CD14-positive monocyte (primary cell): ENCODE measurements around the gene PGLYRP2. TPM values are rescaled to one million over a fixed set of nuclear protein-coding genes. Genes with fewer than 3 reads are reported as not detected.

Source experiments
- DNase-seq, 3 donors: peaks; one replicate each; pipeline ENCODE4 v3.0.0-alpha.2; 2011 to 2022
- H2AFZ ChIP-seq: 2 replicates; pipeline ENCODE4 v1.6.0; 2012; ENCODE audit warnings: mild to moderate bottlenecking, low read depth, low read length, inconsistent platforms; ENCODE audit not compliant: insufficient read depth, poor library complexity, severe bottlenecking
- H3K27ac ChIP-seq, 2 donors: 1 replicate in 1 of 2; 2 replicates in 1 of 2; pipeline ENCODE4 v1.5.1; 2012 to 2013; ENCODE audit warnings: low read length in 2 of 2, control low read depth in 1 of 2, inconsistent platforms in 1 of 2, low read depth in 1 of 2, mild to moderate bottlenecking in 1 of 2
- H3K27me3 ChIP-seq, 2 donors: one replicate each; pipeline versions ENCODE4 v1.6.0 to v1.6.1; 2011 to 2013; ENCODE audit warnings: low read length in 2 of 2; ENCODE audit not compliant: control insufficient read depth in 2 of 2, insufficient read depth in 2 of 2
- H3K36me3 ChIP-seq, 2 donors: replicated peaks in 1 of 2; 1 replicate in 1 of 2; 2 replicates in 1 of 2; pipeline versions ENCODE4 v1.5.1 to v1.6.1; 2012 to 2013; ENCODE audit warnings: low read length in 2 of 2, control low read depth in 1 of 2, inconsistent platforms in 1 of 2, mild to moderate bottlenecking in 1 of 2; ENCODE audit not compliant: insufficient read depth in 2 of 2, control insufficient read depth in 1 of 2
- H3K4me1 ChIP-seq, 2 donors: 1 replicate in 1 of 2; 2 replicates in 1 of 2; pipeline versions ENCODE4 v1.5.1 to v1.6.1; 2012 to 2013; ENCODE audit warnings: low read length in 2 of 2, control low read depth in 1 of 2, inconsistent platforms in 1 of 2, mild to moderate bottlenecking in 1 of 2, moderate library complexity in 1 of 2; ENCODE audit not compliant: insufficient read depth in 2 of 2, control insufficient read depth in 1 of 2
- H3K4me2 ChIP-seq: replicated peaks from 2 replicates; pipeline ENCODE3; 2012; ENCODE audit warnings: low read length, moderate library complexity, mild to moderate bottlenecking; ENCODE audit not compliant: poor library complexity, severe bottlenecking; ENCODE audit errors: extremely low read depth
- H3K4me3 ChIP-seq, 3 experiments: fragments of 200-600 bp in 1 of 3; sonication (generic) in 1 of 3; replicated peaks in 1 of 3; 1 replicate in 2 of 3; 2 replicates in 1 of 3; pipeline ENCODE4 v1.5.1; 2011 to 2013; ENCODE audit warnings: low read length in 3 of 3, mild to moderate bottlenecking in 3 of 3, control low read depth in 2 of 3, low read depth in 2 of 3, inconsistent platforms in 1 of 3, moderate library complexity in 1 of 3
- H3K79me2 ChIP-seq: 2 replicates; pipeline ENCODE4 v1.6.0; 2012; ENCODE audit warnings: mild to moderate bottlenecking, control low read depth, inconsistent platforms, low read length, moderate library complexity; ENCODE audit not compliant: insufficient read depth
- H3K9ac ChIP-seq: 2 replicates; pipeline ENCODE4 v1.6.0; 2017; ENCODE audit warnings: low read length, mild to moderate bottlenecking; ENCODE audit not compliant: insufficient read depth, poor library complexity, severe bottlenecking
- H3K9me3 ChIP-seq, 2 donors: replicated peaks in 1 of 2; 1 replicate in 1 of 2; 2 replicates in 1 of 2; pipeline versions ENCODE4 v1.5.1 to v1.6.1; 2012 to 2013; ENCODE audit warnings: low read length in 2 of 2, control low read depth in 1 of 2; ENCODE audit not compliant: control insufficient read depth in 1 of 2, insufficient read depth in 1 of 2
- H4K20me1 ChIP-seq: 2 replicates; pipeline ENCODE4 v1.6.0; 2012; ENCODE audit warnings: mild to moderate bottlenecking, low read length, control low read depth, moderate library complexity; ENCODE audit not compliant: insufficient read depth
- H3K27ac Mint-ChIP-seq, 7 donors: one replicate each; pipeline ENCODE4 v1.8.0; 2020; ENCODE audit warnings: mild to moderate bottlenecking in 7 of 7, mixed read lengths in 7 of 7, moderate library complexity in 6 of 7, inconsistent platforms in 2 of 7
- H3K27me3 Mint-ChIP-seq, 3 donors: one replicate each; pipeline ENCODE4 v1.8.0; 2021 to 2022; ENCODE audit warnings: low read depth in 3 of 3, mild to moderate bottlenecking in 3 of 3, mixed read lengths in 3 of 3, moderate library complexity in 3 of 3, inconsistent platforms in 1 of 3
- H3K36me3 Mint-ChIP-seq, 2 donors: one replicate each; pipeline ENCODE4 v1.8.0; 2020; ENCODE audit warnings: mixed read lengths in 2 of 2, inconsistent platforms in 1 of 2, mild to moderate bottlenecking in 1 of 2
- H3K4me1 Mint-ChIP-seq: one replicate; pipeline ENCODE4 v1.8.0; 2020; ENCODE audit warnings: mild to moderate bottlenecking, mixed read lengths
- H3K4me3 Mint-ChIP-seq, 2 donors: one replicate each; pipeline ENCODE4 v1.8.0; 2020; ENCODE audit warnings: mild to moderate bottlenecking in 2 of 2, mixed read lengths in 2 of 2, moderate library complexity in 1 of 2
- H3K9me3 Mint-ChIP-seq, 7 donors: one replicate each; pipeline ENCODE4 v1.8.0; 2020 to 2022; ENCODE audit warnings: mixed read lengths in 7 of 7, mild to moderate bottlenecking in 6 of 7, moderate library complexity in 6 of 7, inconsistent platforms in 2 of 7
- CTCF ChIP-seq: fragments of 200-600 bp; IDR thresholded peaks from one replicate; pipeline ENCODE4 v1.8.0; 2022; ENCODE audit warnings: antibody characterized with exemption, mild to moderate bottlenecking
- WGBS: methylation state at CpG from one replicate; pipeline ENCODE4 v1.1.5; 2013; ENCODE audit warnings: missing lambda C conversion rate; ENCODE audit not compliant: insufficient coverage; 5-methylcytosine and 5-hydroxymethylcytosine counted together
- intact Hi-C, 2 donors: fragments of 100-400 bp; cut with micrococcal nuclease; formaldehyde crosslinking; loops; one replicate each; pipeline versions ENCODE4 v1.15.0 to v1.15.1; 2023
- polyA plus RNA-seq, 3 donors: library from polyadenylated mRNA; depleted of rRNA in 1 of 3; unstranded in 2 of 3; stranded (reverse) in 1 of 3; fragments of 300-500 nt in 2 of 3; fragments of >200 nt in 1 of 3; fragmentation: Illumina TruSeq in 2 of 3; gene quantifications; 1 replicate in 2 of 3; 2 replicates in 1 of 3; pipeline ENCODE4 v1.2.3, GENCODE V29; 2012 to 2021

PGLYRP2 gene
- polyA plus RNA-seq, 3 donors, result 0.03 to 0.32 (median 0.15) TPM

- peaks cover 23 to 29% of the 10 kb centered on the region in 2 donors for H3K9me3 ChIP-seq
- H4K20me1 ChIP-seq, result no peaks in the 10 kb centered on the region
- no peaks in the 10 kb centered on the region for H3K27me3 ChIP-seq
- no peak overlapping the region for H3K27ac ChIP-seq
- intact Hi-C loops, result no loop called here
- H3K4me1 ChIP-seq, result peaks cover 9 to 16% of the 10 kb centered on the region in 2 donors
- WGBS, result 93% methylated on average over 6 of the region's 6 CpGs
- no peak overlapping the region for H3K4me3 Mint-ChIP-seq
- DNase-seq, result no peak
- H2AFZ ChIP-seq, result no peak overlapping the region
- H3K79me2 ChIP-seq, result no peaks in the 10 kb centered on the region
- H3K4me2 ChIP-seq, result no peak overlapping the region
- H3K9ac ChIP-seq, result no peak overlapping the region
- no peaks in the 10 kb centered on the region for H3K36me3 ChIP-seq
- no peak overlapping the region for H3K4me3 ChIP-seq
- H3K27ac Mint-ChIP-seq, result peak overlapping the region in 1 of 7 donors; percentile 47
- peaks cover 14 to 40% (median 34%) of the 10 kb centered on the region in 7 donors for H3K9me3 Mint-ChIP-seq
- TF ChIP-seq CTCF, result no peak
- peaks cover 18% of the 10 kb centered on the region for H3K4me1 Mint-ChIP-seq
- peaks cover 2 to 5% of the 10 kb centered on the region in 2 donors for H3K36me3 Mint-ChIP-seq
- H3K27me3 Mint-ChIP-seq, result peaks cover 3 to 17% (median 4%) of the 10 kb centered on the region in 3 donors
Measured at GRCh38 chr19:15519433-15519976, 40.2 kb upstream of the PGLYRP2 start.

- no peak for TF ChIP-seq CTCF
- H3K79me2 ChIP-seq, result no peaks in the 10 kb centered on the region
- H3K9ac ChIP-seq, result no peak overlapping the region
- peak overlapping the region in 1 of 7 donors; percentile 73 for H3K27ac Mint-ChIP-seq
- no peak for DNase-seq
- H3K4me3 Mint-ChIP-seq, result peak overlapping the region in 1 of 2 donors; percentile 39
- peaks cover 23 to 29% of the 10 kb centered on the region in 2 donors for H3K9me3 ChIP-seq
- intact Hi-C loops, result no loop called here
- peaks cover 24% of the 10 kb centered on the region for H3K4me1 Mint-ChIP-seq
- peaks cover 16 to 25% of the 10 kb centered on the region in 2 donors for H3K4me1 ChIP-seq
- no peaks in the 10 kb centered on the region for H3K27me3 ChIP-seq
- no peak overlapping the region for H3K4me3 ChIP-seq
- WGBS, result 91% methylated on average over 1 of the region's 1 CpG
- no peaks in the 10 kb centered on the region for H3K36me3 ChIP-seq
- no peak overlapping the region for H2AFZ ChIP-seq
- no peaks in the 10 kb centered on the region for H4K20me1 ChIP-seq
- peaks cover 14 to 40% (median 34%) of the 10 kb centered on the region in 7 donors for H3K9me3 Mint-ChIP-seq
- peaks cover 2 to 5% of the 10 kb centered on the region in 2 donors for H3K36me3 Mint-ChIP-seq
- H3K4me2 ChIP-seq, result no peak overlapping the region
- no peak overlapping the region for H3K27ac ChIP-seq
- H3K27me3 Mint-ChIP-seq, result peaks cover 0 to 12% (median 3%) of the 10 kb centered on the region in 3 donors
Measured at GRCh38 chr19:15517778-15518177, 38.5 kb upstream of the PGLYRP2 start.
